Endothelial cell of umbilical vein (primary cell): Measurements from ENCODE around the gene MT2A. TPM values are rescaled to one million over a fixed set of nuclear protein-coding genes. Genes with fewer than 3 reads are reported as not detected.

Experiments used
- BruUV-seq: library from RNA; stranded (reverse); fragments of 400-500 nt; replicated peaks from 2 replicates; lab custom pipeline; 2021; lab: Mats Ljungman, UMichigan
- CTCF ChIA-PET: fragments of 300-600, 350-600 bp; sonication (Branson Sonifier 250); formaldehyde crosslinking; loops from one replicate; lab custom pipeline; 2021; ENCODE audit warnings: antibody characterized with exemption, inconsistent platforms; lab: Charles Lee
- POLR2A ChIA-PET: fragments of 300-600, 350-600 bp; sonication (Branson Sonifier 250); formaldehyde crosslinking; loops from one replicate; lab custom pipeline; 2021; ENCODE audit warnings: antibody characterized with exemption, inconsistent platforms; lab: Charles Lee
- DNase-seq: peaks from one replicate; pipeline ENCODE4 v3.0.0-alpha.2; 2011; ENCODE audit warnings: low read depth, low spot score
- FAIRE-seq: peaks from 2 replicates; lab custom pipeline; 2011; peaks lifted over from hg19 to GRCh38; lab: Jason Lieb, UNC
- H2AFZ ChIP-seq: 2 replicates; pipeline ENCODE4 v1.6.0; 2012; ENCODE audit warnings: low read depth, low read length, control low read depth, inconsistent platforms
- H3K27ac ChIP-seq: 2 replicates; pipeline ENCODE4 v1.5.1; 2011; ENCODE audit warnings: low read depth, mild to moderate bottlenecking, control low read depth, low read length, moderate library complexity; ENCODE audit not compliant: insufficient read depth
- H3K27me3 ChIP-seq, 2 experiments: 2 replicates each; pipeline versions ENCODE4 v1.6.0 to v1.6.1; 2011; ENCODE audit warnings: low read length in 2 of 2, mixed read lengths in 1 of 2; ENCODE audit not compliant: control insufficient read depth in 2 of 2, insufficient read depth in 2 of 2
- H3K36me3 ChIP-seq, 2 experiments: 2 replicates in 1 of 2; 3 replicates in 1 of 2; pipeline ENCODE4 v1.5.1; 2011; ENCODE audit warnings: low read length in 2 of 2, mild to moderate bottlenecking in 1 of 2, moderate library complexity in 1 of 2; ENCODE audit not compliant: control insufficient read depth in 2 of 2, insufficient read depth in 2 of 2; ENCODE audit errors: extremely low read depth in 1 of 2
- H3K4me1 ChIP-seq: 3 replicates; pipeline ENCODE4 v1.5.1; 2011; ENCODE audit warnings: mild to moderate bottlenecking, low read length; ENCODE audit not compliant: control insufficient read depth, insufficient read depth; ENCODE audit errors: extremely low read depth
- H3K4me2 ChIP-seq: 2 replicates; pipeline ENCODE4 v1.6.1; 2011; ENCODE audit warnings: low read length, control low read depth, mixed read lengths; ENCODE audit not compliant: insufficient read depth
- H3K4me3 ChIP-seq, 3 experiments: fragments of 200-600 bp in 1 of 3; sonication (generic), shearing (Covaris generic) in 1 of 3; replicated peaks in 1 of 3; 2 replicates each; pipeline ENCODE4 v1.5.1; 2011 to 2016; ENCODE audit warnings: control low read depth in 3 of 3, low read length in 3 of 3, mild to moderate bottlenecking in 2 of 3, inconsistent platforms in 1 of 3, low read depth in 1 of 3, moderate library complexity in 1 of 3; ENCODE audit not compliant: insufficient read depth in 1 of 3
- H3K79me2 ChIP-seq: 2 replicates; pipeline ENCODE4 v1.6.0; 2012; ENCODE audit warnings: low read length, inconsistent platforms; ENCODE audit not compliant: control insufficient read depth, insufficient read depth
- H3K9ac ChIP-seq: replicated peaks from 2 replicates; pipeline ENCODE3; 2011; ENCODE audit warnings: low read length, control low read depth; ENCODE audit not compliant: insufficient read depth; ENCODE audit errors: extremely low read depth
- H3K9me1 ChIP-seq: replicated peaks from 3 replicates; pipeline ENCODE4 v1.6.0; 2011; ENCODE audit warnings: mild to moderate bottlenecking, low read length; ENCODE audit not compliant: control insufficient read depth, insufficient read depth; ENCODE audit errors: extremely low read depth
- H3K9me3 ChIP-seq: replicated peaks from 2 replicates; pipeline ENCODE4 v1.5.1; 2012; ENCODE audit warnings: low read length, inconsistent platforms; ENCODE audit not compliant: control insufficient read depth, insufficient read depth
- H4K20me1 ChIP-seq: replicated peaks from 2 replicates; pipeline ENCODE3; 2011; ENCODE audit warnings: mild to moderate bottlenecking, low read length; ENCODE audit not compliant: control insufficient read depth, insufficient read depth; ENCODE audit errors: extremely low read depth
- EZH2 ChIP-seq: IDR thresholded peaks from 2 replicates; pipeline ENCODE4 v1.6.1; 2012; ENCODE audit warnings: borderline replicate concordance, low read depth, mild to moderate bottlenecking, moderate library complexity, low read length, inconsistent platforms; ENCODE audit not compliant: severe bottlenecking
- FOS ChIP-seq: IDR thresholded peaks from 2 replicates; pipeline ENCODE4 v1.6.1; 2011; ENCODE audit warnings: mild to moderate bottlenecking, low read length, moderate library complexity, borderline replicate concordance; ENCODE audit not compliant: insufficient read depth
- GATA2 ChIP-seq: IDR thresholded peaks from 2 replicates; pipeline ENCODE4 v1.7.0; 2011; ENCODE audit warnings: low read depth, mild to moderate bottlenecking, moderate library complexity, mixed read lengths, low read length; ENCODE audit not compliant: insufficient read length, insufficient read depth
- JUN ChIP-seq: IDR thresholded peaks from 2 replicates; pipeline ENCODE4 v1.6.1; 2011; ENCODE audit warnings: borderline replicate concordance, low read depth; ENCODE audit not compliant: insufficient read length, insufficient read depth
- MYC ChIP-seq: IDR thresholded peaks from one replicate; pipeline ENCODE4 v1.6.1; 2011; ENCODE audit warnings: mild to moderate bottlenecking, low read depth, low read length
- POLR2A ChIP-seq: IDR thresholded peaks from 2 replicates; pipeline ENCODE4 v1.6.1; 2012; ENCODE audit warnings: low read depth, mild to moderate bottlenecking, control low read depth, low read length
- POLR2AphosphoS5 ChIP-seq: IDR thresholded peaks from 2 replicates; pipeline ENCODE4 v1.6.1; 2012; ENCODE audit warnings: low read depth, mild to moderate bottlenecking, control low read depth, low read length, moderate library complexity; ENCODE audit not compliant: insufficient read depth
- dilution Hi-C: fragments of 300-500 bp; cut with MboI; formaldehyde crosslinking; loops from one replicate; pipeline ENCODE4 v1.15.0; 2019; ENCODE audit warnings: low sequenced_read_pairs; ENCODE audit not compliant: extremely low pct_ligation_motif_present
- intact Hi-C: fragments of 100-400 bp; cut with micrococcal nuclease; formaldehyde crosslinking; loops from one replicate; pipeline ENCODE4 v1.10.0; 2022
- polyA plus RNA-seq, 4 experiments: library from polyadenylated mRNA; depleted of rRNA in 3 of 4; stranded (reverse) in 3 of 4; unstranded in 1 of 4; fragments of >200 nt; gene quantifications; 2 replicates each; pipeline versions ENCODE4 v1.2.1 to v1.2.3, GENCODE V29; 2011 to 2012; ENCODE audit warnings: missing spikeins in 1 of 4
- total RNA-seq: library from RNA; stranded (reverse); gene quantifications from 2 replicates; pipeline ENCODE4 v1.2.3, GENCODE V29; 2021
- TF ChIP-seq, protein P1 (sequence below): IDR thresholded peaks from 2 replicates; pipeline ENCODE4 v1.6.1; 2011; ENCODE audit not compliant: insufficient read depth, insufficient read length
- TF ChIP-seq, protein P2 (sequence below), 2 donors: IDR thresholded peaks; 1 replicate in 1 of 2; 2 replicates in 1 of 2; pipeline ENCODE4 v1.5.1; 2011; ENCODE audit warnings: low read length in 2 of 2, mild to moderate bottlenecking in 2 of 2, moderate library complexity in 2 of 2, control low read depth in 1 of 2, inconsistent platforms in 1 of 2, low read depth in 1 of 2; ENCODE audit not compliant: insufficient read depth in 1 of 2; ENCODE audit errors: extremely low read depth in 1 of 2

The MT2A gene
- total and polyA plus RNA-seq, 2 donors (not counting 3 experiments of a cell fraction or from before 2014, with no cell fraction given): 276 to 1,337 TPM

DNA sequence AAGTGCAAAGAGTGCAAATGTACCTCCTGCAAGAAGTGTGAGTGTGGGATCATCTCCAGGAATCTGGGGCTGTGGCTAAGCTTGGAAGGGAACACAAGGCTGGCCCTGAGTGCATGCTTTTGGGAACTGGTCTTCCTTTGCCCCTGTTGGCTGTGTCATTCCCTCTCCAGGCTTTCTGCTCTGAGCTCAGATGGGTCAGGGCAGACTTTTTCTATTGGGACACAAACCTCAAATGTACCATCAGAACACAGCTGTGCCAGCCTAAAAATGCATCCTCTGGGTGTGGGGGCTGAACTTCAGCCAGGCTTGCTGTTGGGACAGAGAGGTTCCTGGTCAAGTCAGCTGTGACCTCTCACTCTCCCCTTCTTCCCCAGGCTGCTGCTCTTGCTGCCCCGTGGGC, 44.2 kb downstream of the MT2A start:
- Histone ChIP-seq H3K9me1 (no peaks in the 10 kb centered on the region), H3K79me2 (no peaks in the 10 kb centered on the region), H3K9me3 (no peaks in the 10 kb centered on the region), H4K20me1 (no peaks in the 10 kb centered on the region), H3K9ac (no peak overlapping the region), H3K27ac (no peak overlapping the region), H3K4me2 (no peak overlapping the region), H3K36me3 (no peaks in the 10 kb centered on the region), H3K27me3 (peaks cover 21 to 26% of the 10 kb centered on the region in 2 experiments), H3K4me3 (no peak overlapping the region), H2AFZ (no peak overlapping the region), H3K4me1 (no peaks in the 10 kb centered on the region)
- ChIA-PET POLR2A (no interaction called here), CTCF (interaction anchor here (2.2 kb wide), 1 partner anchor 20 kb away, joined by 6 read pairs; no protein-coding TSS in a partner anchor)
- dilution Hi-C loops: no loop called here
- no peak for FAIRE-seq
- intact Hi-C loops: no loop called here
- DNase-seq: no peak
- no TSS peak for BruUV-seq
- TF ChIP-seq MYC (no peak), GATA2 (no peak)

DNA sequence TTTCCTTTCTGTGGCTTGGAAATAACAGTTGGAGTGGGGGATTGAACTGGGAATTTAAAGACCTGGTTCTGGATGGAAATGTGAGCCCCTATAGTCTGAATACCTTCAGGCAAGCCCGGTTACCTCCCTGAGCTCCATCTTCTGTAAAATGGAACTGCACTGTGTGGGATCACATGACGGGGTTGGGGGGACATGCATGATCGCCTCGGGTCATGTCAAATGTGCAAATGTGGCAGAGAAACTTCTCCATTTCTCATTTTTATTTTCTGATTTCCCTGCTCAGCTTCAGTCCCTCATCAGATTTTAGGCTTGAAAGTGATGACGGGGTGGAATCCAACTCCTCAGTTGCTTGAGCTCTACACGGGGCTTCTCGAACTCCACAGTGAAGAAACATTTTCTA, 44.8 kb downstream of the MT2A start:
- dilution Hi-C loops: no loop called here
- Histone ChIP-seq H3K9me3 (no peaks in the 10 kb centered on the region), H3K79me2 (no peaks in the 10 kb centered on the region), H3K4me2 (no peak overlapping the region), H3K36me3 (no peaks in the 10 kb centered on the region), H2AFZ (no peak overlapping the region), H3K4me1 (peaks cover 4% of the 10 kb centered on the region), H3K9me1 (no peaks in the 10 kb centered on the region), H4K20me1 (no peaks in the 10 kb centered on the region), H3K9ac (no peak overlapping the region), H3K27ac (no peak overlapping the region), H3K27me3 (peaks cover 16 to 20% of the 10 kb centered on the region in 2 experiments), H3K4me3 (no peak overlapping the region)
- BruUV-seq: no TSS peak
- intact Hi-C loops: no loop called here
- ChIA-PET POLR2A (no interaction called here), CTCF (no interaction called here)
- DNase-seq (no peak), FAIRE-seq (no peak)
- TF ChIP-seq JUN (no peak), MYC (no peak), GATA2 (no peak), FOS (no peak), POLR2AphosphoS5 (no peak), POLR2A (no peak), EZH2 (no peak)
- TF ChIP-seq, protein P1, sequence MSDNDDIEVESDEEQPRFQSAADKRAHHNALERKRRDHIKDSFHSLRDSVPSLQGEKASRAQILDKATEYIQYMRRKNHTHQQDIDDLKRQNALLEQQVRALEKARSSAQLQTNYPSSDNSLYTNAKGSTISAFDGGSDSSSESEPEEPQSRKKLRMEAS: no peak
- TF ChIP-seq, protein P2, sequence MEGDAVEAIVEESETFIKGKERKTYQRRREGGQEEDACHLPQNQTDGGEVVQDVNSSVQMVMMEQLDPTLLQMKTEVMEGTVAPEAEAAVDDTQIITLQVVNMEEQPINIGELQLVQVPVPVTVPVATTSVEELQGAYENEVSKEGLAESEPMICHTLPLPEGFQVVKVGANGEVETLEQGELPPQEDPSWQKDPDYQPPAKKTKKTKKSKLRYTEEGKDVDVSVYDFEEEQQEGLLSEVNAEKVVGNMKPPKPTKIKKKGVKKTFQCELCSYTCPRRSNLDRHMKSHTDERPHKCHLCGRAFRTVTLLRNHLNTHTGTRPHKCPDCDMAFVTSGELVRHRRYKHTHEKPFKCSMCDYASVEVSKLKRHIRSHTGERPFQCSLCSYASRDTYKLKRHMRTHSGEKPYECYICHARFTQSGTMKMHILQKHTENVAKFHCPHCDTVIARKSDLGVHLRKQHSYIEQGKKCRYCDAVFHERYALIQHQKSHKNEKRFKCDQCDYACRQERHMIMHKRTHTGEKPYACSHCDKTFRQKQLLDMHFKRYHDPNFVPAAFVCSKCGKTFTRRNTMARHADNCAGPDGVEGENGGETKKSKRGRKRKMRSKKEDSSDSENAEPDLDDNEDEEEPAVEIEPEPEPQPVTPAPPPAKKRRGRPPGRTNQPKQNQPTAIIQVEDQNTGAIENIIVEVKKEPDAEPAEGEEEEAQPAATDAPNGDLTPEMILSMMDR (IDR thresholded peaks at IDR 0.05; ENCODE audit: extremely low read depth in 1 of 2, insufficient read depth in 1 of 2, low read depth in 1 of 2, low read length in 2 of 2): no peak
